DND-41 (cell line): ENCODE data around the gene MARK2.

ENCODE experiments used
- EZH2 ChIP-seq: IDR thresholded peaks from 3 replicates; pipeline ENCODE4 v1.6.1; 2012; ENCODE audit warnings: borderline replicate concordance, low read depth, mild to moderate bottlenecking, moderate library complexity, low read length, inconsistent platforms; ENCODE audit not compliant: severe bottlenecking
- TF ChIP-seq, protein P1 (sequence below): IDR thresholded peaks from 2 replicates; pipeline ENCODE4 v1.5.1; 2012; ENCODE audit warnings: borderline replicate concordance, low read length, moderate library complexity, mild to moderate bottlenecking; ENCODE audit not compliant: poor library complexity, severe bottlenecking; ENCODE audit errors: extremely low read depth

DNA sequence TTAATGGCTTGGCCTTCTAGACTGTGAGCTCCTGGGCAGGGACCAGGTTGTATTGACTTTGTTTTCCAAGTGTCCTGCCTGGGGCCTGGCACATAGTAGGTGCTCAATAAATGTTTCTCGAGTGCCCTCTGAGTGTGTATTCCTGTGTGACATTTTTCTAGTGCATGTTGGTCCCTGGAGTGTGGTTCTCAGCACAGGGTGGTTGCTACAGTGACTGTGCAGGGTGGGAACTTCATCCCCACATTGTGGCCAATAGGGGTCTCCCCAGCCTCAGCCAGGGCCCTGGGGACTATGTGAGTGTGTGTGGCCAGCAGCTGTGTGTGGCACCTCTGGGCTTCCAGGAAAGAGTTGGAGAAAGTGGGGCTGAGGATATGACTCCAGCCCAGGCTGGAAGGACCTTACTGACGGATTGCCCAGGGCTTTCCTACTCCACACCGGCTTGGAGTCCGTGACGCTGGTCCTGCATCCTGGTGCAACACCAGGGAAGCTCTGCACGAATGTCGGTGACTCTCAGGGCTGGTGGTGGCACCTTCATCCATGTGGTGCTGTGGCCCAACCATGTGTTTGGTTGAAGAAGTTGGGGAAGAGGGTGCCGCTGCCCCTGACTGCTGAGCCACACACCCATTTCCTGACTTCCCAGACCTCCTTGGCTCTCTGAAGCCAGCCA is 9.0 kb upstream of the MARK2 start:
- TF ChIP-seq, protein P1, sequence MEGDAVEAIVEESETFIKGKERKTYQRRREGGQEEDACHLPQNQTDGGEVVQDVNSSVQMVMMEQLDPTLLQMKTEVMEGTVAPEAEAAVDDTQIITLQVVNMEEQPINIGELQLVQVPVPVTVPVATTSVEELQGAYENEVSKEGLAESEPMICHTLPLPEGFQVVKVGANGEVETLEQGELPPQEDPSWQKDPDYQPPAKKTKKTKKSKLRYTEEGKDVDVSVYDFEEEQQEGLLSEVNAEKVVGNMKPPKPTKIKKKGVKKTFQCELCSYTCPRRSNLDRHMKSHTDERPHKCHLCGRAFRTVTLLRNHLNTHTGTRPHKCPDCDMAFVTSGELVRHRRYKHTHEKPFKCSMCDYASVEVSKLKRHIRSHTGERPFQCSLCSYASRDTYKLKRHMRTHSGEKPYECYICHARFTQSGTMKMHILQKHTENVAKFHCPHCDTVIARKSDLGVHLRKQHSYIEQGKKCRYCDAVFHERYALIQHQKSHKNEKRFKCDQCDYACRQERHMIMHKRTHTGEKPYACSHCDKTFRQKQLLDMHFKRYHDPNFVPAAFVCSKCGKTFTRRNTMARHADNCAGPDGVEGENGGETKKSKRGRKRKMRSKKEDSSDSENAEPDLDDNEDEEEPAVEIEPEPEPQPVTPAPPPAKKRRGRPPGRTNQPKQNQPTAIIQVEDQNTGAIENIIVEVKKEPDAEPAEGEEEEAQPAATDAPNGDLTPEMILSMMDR, result peak; percentile 61
- no peak for TF ChIP-seq EZH2
